ENCODE results near the gene SIPA1L3.

The SIPA1L3 gene

GRCh38 chr19:38252941-38253691, 346.1 kb downstream of the SIPA1L3 start:
- no peaks in the 10 kb centered on the region for H3K9me3 ChIP-seq
- H3K27me3 ChIP-seq = peaks cover 80% of the 10 kb centered on the region
- peaks cover 0 to 5% of the 10 kb centered on the region in 2 experiments for H3K4me1 ChIP-seq (ENCODE audit: control insufficient read depth in 1 of 2, insufficient read depth in 1 of 2, low read depth in 1 of 2, low read length in 1 of 2)
- H3K4me3 ChIP-seq (ENCODE audit: low read depth in 1 of 2, low read length in 1 of 2) = no peak overlapping the region
- TF ChIP-seq, protein P1, sequence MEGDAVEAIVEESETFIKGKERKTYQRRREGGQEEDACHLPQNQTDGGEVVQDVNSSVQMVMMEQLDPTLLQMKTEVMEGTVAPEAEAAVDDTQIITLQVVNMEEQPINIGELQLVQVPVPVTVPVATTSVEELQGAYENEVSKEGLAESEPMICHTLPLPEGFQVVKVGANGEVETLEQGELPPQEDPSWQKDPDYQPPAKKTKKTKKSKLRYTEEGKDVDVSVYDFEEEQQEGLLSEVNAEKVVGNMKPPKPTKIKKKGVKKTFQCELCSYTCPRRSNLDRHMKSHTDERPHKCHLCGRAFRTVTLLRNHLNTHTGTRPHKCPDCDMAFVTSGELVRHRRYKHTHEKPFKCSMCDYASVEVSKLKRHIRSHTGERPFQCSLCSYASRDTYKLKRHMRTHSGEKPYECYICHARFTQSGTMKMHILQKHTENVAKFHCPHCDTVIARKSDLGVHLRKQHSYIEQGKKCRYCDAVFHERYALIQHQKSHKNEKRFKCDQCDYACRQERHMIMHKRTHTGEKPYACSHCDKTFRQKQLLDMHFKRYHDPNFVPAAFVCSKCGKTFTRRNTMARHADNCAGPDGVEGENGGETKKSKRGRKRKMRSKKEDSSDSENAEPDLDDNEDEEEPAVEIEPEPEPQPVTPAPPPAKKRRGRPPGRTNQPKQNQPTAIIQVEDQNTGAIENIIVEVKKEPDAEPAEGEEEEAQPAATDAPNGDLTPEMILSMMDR (IDR thresholded peaks at IDR 0.05) = no peak
- no peak overlapping the region for H3K27ac ChIP-seq
- H3K36me3 ChIP-seq = no peaks in the 10 kb centered on the region

DNA sequence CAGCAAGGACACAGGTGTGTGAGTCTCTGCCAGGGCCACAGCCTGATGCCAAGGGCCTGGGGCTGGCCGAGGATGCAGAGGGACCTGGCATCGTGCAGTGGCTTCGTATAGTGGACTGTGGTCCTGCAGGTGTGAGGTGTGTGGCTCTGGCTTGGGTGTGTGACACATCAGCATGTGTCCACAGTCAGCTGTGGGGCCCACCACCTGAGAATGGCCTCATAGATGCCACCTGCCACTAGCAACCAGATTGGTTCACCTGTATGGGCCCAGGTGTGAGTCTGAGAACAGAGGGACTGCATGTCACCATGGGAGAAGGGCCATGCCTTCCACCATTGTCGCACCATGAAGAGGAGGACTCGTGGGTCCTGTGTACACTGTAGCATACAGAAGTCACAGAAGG, 346.8 kb downstream of the SIPA1L3 start:
- peaks cover 87% of the 10 kb centered on the region for H3K27me3 ChIP-seq
- H3K4me1 ChIP-seq (ENCODE audit: control insufficient read depth in 1 of 2, insufficient read depth in 1 of 2, low read depth in 1 of 2, low read length in 1 of 2) = peaks cover 0 to 5% of the 10 kb centered on the region in 2 experiments
- TF ChIP-seq, protein P1 (IDR thresholded peaks at IDR 0.05) = no peak
- H3K9me3 ChIP-seq = no peaks in the 10 kb centered on the region
- no peaks in the 10 kb centered on the region for H3K36me3 ChIP-seq
- no peak overlapping the region for H3K4me3 ChIP-seq (ENCODE audit: low read depth in 1 of 2, low read length in 1 of 2)
- no peak overlapping the region for H3K27ac ChIP-seq

GRCh38 chr19:38255383-38256014, 348.5 kb downstream of the SIPA1L3 start:
- H3K4me1 ChIP-seq (ENCODE audit: control insufficient read depth in 1 of 2, insufficient read depth in 1 of 2, low read depth in 1 of 2, low read length in 1 of 2) = peaks cover 0 to 5% of the 10 kb centered on the region in 2 experiments
- H3K4me3 ChIP-seq (ENCODE audit: low read depth in 1 of 2, low read length in 1 of 2) = no peak overlapping the region
- TF ChIP-seq, protein P1 (IDR thresholded peaks at IDR 0.05) = no peak
- peaks cover 92% of the 10 kb centered on the region for H3K27me3 ChIP-seq
- no peaks in the 10 kb centered on the region for H3K9me3 ChIP-seq
- no peak overlapping the region for H3K27ac ChIP-seq
- H3K36me3 ChIP-seq = no peaks in the 10 kb centered on the region
